ENCODE results near the gene RPA1. TPM values are rescaled to one million over a fixed set of nuclear protein-coding genes. Genes with fewer than 3 reads are reported as not detected.

The RPA1 gene
- total RNA-seq, 1 experiment from 2014 or later = 198 TPM

DNA sequence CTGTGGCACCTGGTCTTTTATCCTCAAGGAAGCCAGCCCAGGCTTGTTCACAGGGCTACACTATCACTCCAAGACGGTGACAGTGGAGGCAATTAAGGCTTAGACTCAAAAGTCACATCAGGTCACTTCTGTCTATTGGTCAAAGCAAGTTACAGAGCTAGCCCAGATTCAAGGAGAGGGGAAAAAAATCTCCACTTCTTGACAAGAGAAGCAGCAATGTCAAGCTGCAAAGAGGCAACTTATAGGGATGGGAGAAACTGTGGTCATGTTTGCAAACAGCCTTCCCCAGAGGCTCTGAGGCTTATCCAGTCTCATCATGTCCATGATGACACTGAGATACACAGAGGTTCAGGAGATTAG lies 36.4 kb upstream of the RPA1 start (continued):
- TF ChIP-seq ZBTB33 (IDR thresholded peaks at IDR 0.05; ENCODE audit: extremely low read depth, insufficient replicate concordance, low read length) = no peak
- no peak for TF ChIP-seq MAX (IDR thresholded peaks at IDR 0.05)
- no peak for TF ChIP-seq RAD21 (IDR thresholded peaks at IDR 0.05; ENCODE audit: low read depth)
- no peak for TF ChIP-seq ZNF274 (IDR thresholded peaks at IDR 0.05; ENCODE audit: low read depth, low read length)
- TF ChIP-seq POLR2A (IDR thresholded peaks at IDR 0.05; ENCODE audit: borderline replicate concordance, extremely low read depth, insufficient read depth, insufficient read length) = no peak
- TF ChIP-seq EZH2 (IDR thresholded peaks at IDR 0.05) = no peak
- no peak for TF ChIP-seq CBX3 (IDR thresholded peaks at IDR 0.05; ENCODE audit: low read depth)

DNA sequence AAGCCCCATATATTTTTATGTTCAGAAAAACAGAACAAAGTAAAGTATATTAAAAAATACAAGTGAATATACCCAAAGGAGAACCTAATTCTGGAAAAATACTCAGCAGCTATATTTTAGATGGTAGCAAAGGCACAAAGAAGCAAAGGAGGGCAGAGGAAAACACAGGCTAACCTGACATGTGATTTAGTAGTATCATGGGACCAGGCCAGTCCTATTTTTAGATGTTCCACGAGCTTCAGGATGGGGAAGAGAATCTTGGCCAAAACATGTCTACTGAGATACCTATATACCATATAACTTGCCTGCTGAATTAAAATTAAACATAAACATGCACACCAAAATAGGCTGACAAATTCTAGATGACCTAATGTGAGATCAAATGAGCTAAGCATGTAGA lies 33.0 kb upstream of the RPA1 start:
- H3K9me3 ChIP-seq (ENCODE audit: control insufficient read depth in 1 of 2, insufficient read depth in 1 of 2, low read depth in 1 of 2, low read length in 2 of 2) = no peaks in the 10 kb centered on the region
- intact Hi-C loops (cut with micrococcal nuclease) = no loop called here
- no peak overlapping the region for H3K4me3 ChIP-seq (replicated peaks in 1 of 2; ENCODE audit: low read depth in 1 of 2, low read length in 2 of 2)
- H3K9ac ChIP-seq (ENCODE audit: low read length) = no peak overlapping the region
- ATAC-seq (no peak), DNase-seq (ENCODE audit: low read depth, low spot score) (no peak)
- peaks cover 3 to 12% of the 10 kb centered on the region in 2 experiments for H3K36me3 ChIP-seq (ENCODE audit: control insufficient read depth in 1 of 2, insufficient read depth in 2 of 2, low read length in 2 of 2)
- no peaks in the 10 kb centered on the region for H3K4me1 ChIP-seq (ENCODE audit: control insufficient read depth in 1 of 2, insufficient read depth in 2 of 2, low read length in 2 of 2)
- H4K20me1 ChIP-seq (ENCODE audit: insufficient read depth) = no peaks in the 10 kb centered on the region
- H3K27me3 ChIP-seq (ENCODE audit: insufficient read depth, low read length) = no peaks in the 10 kb centered on the region
- BruUV-seq (replicated peaks) = no TSS peak
- peaks cover 51% of the 10 kb centered on the region for H3K79me2 ChIP-seq (ENCODE audit: insufficient read depth, low read length)
- ChIA-PET POLR2A (no interaction called here), RAD21 (ENCODE audit: low non-redundant PET in 1 of 2, low total read pairs in 2 of 2, uncharacterized antibody in 2 of 2, unreplicated experiment in 2 of 2) (no interaction called here), CTCF (no interaction called here)
- no peak overlapping the region for H2AFZ ChIP-seq (ENCODE audit: low read depth, low read length, poor library complexity, severe bottlenecking)
- no peaks in the 10 kb centered on the region for H3K9me2 ChIP-seq (ENCODE audit: insufficient read depth)
- H3K27ac ChIP-seq (ENCODE audit: low read depth, low read length) = no peak overlapping the region
- H3K4me2 ChIP-seq (ENCODE audit: low read length) = no peak overlapping the region
- TF ChIP-seq EGR1 (IDR thresholded peaks at IDR 0.05; ENCODE audit: low read depth) = no peak
- TF ChIP-seq ATF3 (IDR thresholded peaks at IDR 0.05) = no peak
- TF ChIP-seq SIN3A (IDR thresholded peaks at IDR 0.05; ENCODE audit: low read depth) = no peak
- no peak for TF ChIP-seq FOSL1 (IDR thresholded peaks at IDR 0.05; ENCODE audit: low read depth)
- no peak for TF ChIP-seq RAD21 (IDR thresholded peaks at IDR 0.05; ENCODE audit: low read depth)
- TF ChIP-seq TCF7L2 (IDR thresholded peaks at IDR 0.05; ENCODE audit: borderline replicate concordance, extremely low read depth, insufficient read depth, insufficient read length) = no peak
- TF ChIP-seq ELF1 (IDR thresholded peaks at IDR 0.05; ENCODE audit: borderline replicate concordance, low read depth) = no peak
- TF ChIP-seq JUND (IDR thresholded peaks at IDR 0.05) = no peak
- no peak for TF ChIP-seq EZH2phosphoT487 (IDR thresholded peaks at IDR 0.05; ENCODE audit: borderline replicate concordance)
- TF ChIP-seq MAX (IDR thresholded peaks at IDR 0.05) = no peak
- TF ChIP-seq ZFX (IDR thresholded peaks at IDR 0.05) = no peak
- no peak for TF ChIP-seq CBX3 (IDR thresholded peaks at IDR 0.05; ENCODE audit: low read depth)
- no peak for TF ChIP-seq POLR2AphosphoS5 (IDR thresholded peaks at IDR 0.05; ENCODE audit: low read depth, low read length)
- TF ChIP-seq, protein P1, sequence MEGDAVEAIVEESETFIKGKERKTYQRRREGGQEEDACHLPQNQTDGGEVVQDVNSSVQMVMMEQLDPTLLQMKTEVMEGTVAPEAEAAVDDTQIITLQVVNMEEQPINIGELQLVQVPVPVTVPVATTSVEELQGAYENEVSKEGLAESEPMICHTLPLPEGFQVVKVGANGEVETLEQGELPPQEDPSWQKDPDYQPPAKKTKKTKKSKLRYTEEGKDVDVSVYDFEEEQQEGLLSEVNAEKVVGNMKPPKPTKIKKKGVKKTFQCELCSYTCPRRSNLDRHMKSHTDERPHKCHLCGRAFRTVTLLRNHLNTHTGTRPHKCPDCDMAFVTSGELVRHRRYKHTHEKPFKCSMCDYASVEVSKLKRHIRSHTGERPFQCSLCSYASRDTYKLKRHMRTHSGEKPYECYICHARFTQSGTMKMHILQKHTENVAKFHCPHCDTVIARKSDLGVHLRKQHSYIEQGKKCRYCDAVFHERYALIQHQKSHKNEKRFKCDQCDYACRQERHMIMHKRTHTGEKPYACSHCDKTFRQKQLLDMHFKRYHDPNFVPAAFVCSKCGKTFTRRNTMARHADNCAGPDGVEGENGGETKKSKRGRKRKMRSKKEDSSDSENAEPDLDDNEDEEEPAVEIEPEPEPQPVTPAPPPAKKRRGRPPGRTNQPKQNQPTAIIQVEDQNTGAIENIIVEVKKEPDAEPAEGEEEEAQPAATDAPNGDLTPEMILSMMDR (IDR thresholded peaks at IDR 0.05 in 2 of 3, conservative IDR thresholded peaks at IDR 0.05 in 1 of 3; ENCODE audit: borderline replicate concordance in 1 of 3, insufficient read depth in 1 of 3, low read depth in 2 of 3, low read length in 2 of 3) = no peak
- TF ChIP-seq EZH2 (IDR thresholded peaks at IDR 0.05) = no peak
- TF ChIP-seq ZBTB33 (IDR thresholded peaks at IDR 0.05; ENCODE audit: extremely low read depth, insufficient replicate concordance, low read length) = no peak
